Activated T-cell treated with anti-CD3 and anti-CD28 coated beads for 4 hours (primary cell): ENCODE measurements around the gene ZNF185.
A peak's percentile ranks its signal among the peaks of the same experiment; 100 is the strongest.

Experiments
- DNase-seq: peaks from one replicate; pipeline ENCODE4 v3.0.0-alpha.2; 2020

Gene ZNF185

GRCh38 chrX:152918707-152919106 is 20.8 kb downstream of the ZNF185 start:
- no peak for DNase-seq

GRCh38 chrX:152923599-152923998 is 25.7 kb downstream of the ZNF185 start:
- no peak for DNase-seq

- DNase-seq, result no peak
Observed at GRCh38 chrX:152925835-152926234, 28.0 kb downstream of the ZNF185 start.

- peak; percentile 31 for DNase-seq
Observed at GRCh38 chrX:152926279-152926678, 28.4 kb downstream of the ZNF185 start.

GRCh38 chrX:152926923-152927322 is 29.1 kb downstream of the ZNF185 start:
- no peak for DNase-seq

GRCh38 chrX:152927858-152928760 is 30.2 kb downstream of the ZNF185 start:
- no peak for DNase-seq

GRCh38 chrX:152928761-152929400 is 31.0 kb downstream of the ZNF185 start:
- no peak for DNase-seq

GRCh38 chrX:152929898-152930297 is 32.0 kb downstream of the ZNF185 start:
- no peak for DNase-seq

GRCh38 chrX:152930516-152930915 is 32.6 kb downstream of the ZNF185 start:
- no peak for DNase-seq

- DNase-seq, result no peak
Observed at GRCh38 chrX:152932144-152932543, 34.3 kb downstream of the ZNF185 start.

- no peak for DNase-seq
Observed at GRCh38 chrX:152932598-152933175, 34.8 kb downstream of the ZNF185 start.

GRCh38 chrX:152936306-152936705 is 38.4 kb downstream of the ZNF185 start:
- no peak for DNase-seq

- DNase-seq, result no peak
Observed at GRCh38 chrX:152937236-152937635, 39.4 kb downstream of the ZNF185 start.

GRCh38 chrX:152941328-152942076 is 43.6 kb downstream of the ZNF185 start:
- peak; percentile 78 for DNase-seq

- DNase-seq, result no peak
Observed at GRCh38 chrX:152942077-152942442, 44.2 kb downstream of the ZNF185 start.

GRCh38 chrX:152943826-152944225 is 46.0 kb downstream of the ZNF185 start:
- no peak for DNase-seq

GRCh38 chrX:152945021-152945979 is 47.4 kb downstream of the ZNF185 start:
- no peak for DNase-seq

- DNase-seq, result no peak
Observed at GRCh38 chrX:152946681-152947080, 48.8 kb downstream of the ZNF185 start.
